ENCODE results near the gene POLD2.

Gene POLD2

DNA sequence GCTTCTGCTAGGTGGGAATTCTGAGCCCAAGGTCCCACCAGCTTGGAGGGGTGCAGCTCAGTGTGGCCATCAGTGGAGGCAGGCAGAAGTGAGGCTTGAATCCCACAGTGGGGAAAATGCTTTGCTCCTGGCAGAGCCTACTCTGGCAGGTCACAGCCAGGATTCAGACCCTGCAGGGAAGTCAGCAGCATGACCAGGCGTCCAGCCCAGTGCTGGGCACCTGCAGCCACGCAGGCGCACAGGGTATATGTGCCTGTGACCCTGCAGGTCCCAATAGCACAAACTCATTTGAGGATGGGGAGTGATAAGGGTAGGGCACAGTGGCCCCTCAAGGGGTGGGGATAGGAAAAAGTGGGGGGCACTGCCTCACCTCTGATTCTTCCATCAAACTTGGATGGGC is 27.6 kb downstream of the POLD2 start:
- TF ChIP-seq POLR2AphosphoS5 (IDR thresholded peaks at IDR 0.05; ENCODE audit: low read depth, low read length) (no peak), FOXP2 (optimal IDR thresholded peaks at IDR 0.05; ENCODE audit: borderline replicate concordance, extremely low read depth, extremely low read length, insufficient read depth) (no peak), SIN3A (IDR thresholded peaks at IDR 0.05; ENCODE audit: borderline replicate concordance, insufficient read depth, low read length) (no peak), TAF1 (IDR thresholded peaks at IDR 0.05; ENCODE audit: borderline replicate concordance, insufficient read depth, low read length) (no peak)
- TF ChIP-seq, protein P1, sequence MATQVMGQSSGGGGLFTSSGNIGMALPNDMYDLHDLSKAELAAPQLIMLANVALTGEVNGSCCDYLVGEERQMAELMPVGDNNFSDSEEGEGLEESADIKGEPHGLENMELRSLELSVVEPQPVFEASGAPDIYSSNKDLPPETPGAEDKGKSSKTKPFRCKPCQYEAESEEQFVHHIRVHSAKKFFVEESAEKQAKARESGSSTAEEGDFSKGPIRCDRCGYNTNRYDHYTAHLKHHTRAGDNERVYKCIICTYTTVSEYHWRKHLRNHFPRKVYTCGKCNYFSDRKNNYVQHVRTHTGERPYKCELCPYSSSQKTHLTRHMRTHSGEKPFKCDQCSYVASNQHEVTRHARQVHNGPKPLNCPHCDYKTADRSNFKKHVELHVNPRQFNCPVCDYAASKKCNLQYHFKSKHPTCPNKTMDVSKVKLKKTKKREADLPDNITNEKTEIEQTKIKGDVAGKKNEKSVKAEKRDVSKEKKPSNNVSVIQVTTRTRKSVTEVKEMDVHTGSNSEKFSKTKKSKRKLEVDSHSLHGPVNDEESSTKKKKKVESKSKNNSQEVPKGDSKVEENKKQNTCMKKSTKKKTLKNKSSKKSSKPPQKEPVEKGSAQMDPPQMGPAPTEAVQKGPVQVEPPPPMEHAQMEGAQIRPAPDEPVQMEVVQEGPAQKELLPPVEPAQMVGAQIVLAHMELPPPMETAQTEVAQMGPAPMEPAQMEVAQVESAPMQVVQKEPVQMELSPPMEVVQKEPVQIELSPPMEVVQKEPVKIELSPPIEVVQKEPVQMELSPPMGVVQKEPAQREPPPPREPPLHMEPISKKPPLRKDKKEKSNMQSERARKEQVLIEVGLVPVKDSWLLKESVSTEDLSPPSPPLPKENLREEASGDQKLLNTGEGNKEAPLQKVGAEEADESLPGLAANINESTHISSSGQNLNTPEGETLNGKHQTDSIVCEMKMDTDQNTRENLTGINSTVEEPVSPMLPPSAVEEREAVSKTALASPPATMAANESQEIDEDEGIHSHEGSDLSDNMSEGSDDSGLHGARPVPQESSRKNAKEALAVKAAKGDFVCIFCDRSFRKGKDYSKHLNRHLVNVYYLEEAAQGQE (IDR thresholded peaks at IDR 0.05; ENCODE audit: insufficient read depth in 1 of 2, low read depth in 2 of 2, low read length in 2 of 2): no peak

DNA sequence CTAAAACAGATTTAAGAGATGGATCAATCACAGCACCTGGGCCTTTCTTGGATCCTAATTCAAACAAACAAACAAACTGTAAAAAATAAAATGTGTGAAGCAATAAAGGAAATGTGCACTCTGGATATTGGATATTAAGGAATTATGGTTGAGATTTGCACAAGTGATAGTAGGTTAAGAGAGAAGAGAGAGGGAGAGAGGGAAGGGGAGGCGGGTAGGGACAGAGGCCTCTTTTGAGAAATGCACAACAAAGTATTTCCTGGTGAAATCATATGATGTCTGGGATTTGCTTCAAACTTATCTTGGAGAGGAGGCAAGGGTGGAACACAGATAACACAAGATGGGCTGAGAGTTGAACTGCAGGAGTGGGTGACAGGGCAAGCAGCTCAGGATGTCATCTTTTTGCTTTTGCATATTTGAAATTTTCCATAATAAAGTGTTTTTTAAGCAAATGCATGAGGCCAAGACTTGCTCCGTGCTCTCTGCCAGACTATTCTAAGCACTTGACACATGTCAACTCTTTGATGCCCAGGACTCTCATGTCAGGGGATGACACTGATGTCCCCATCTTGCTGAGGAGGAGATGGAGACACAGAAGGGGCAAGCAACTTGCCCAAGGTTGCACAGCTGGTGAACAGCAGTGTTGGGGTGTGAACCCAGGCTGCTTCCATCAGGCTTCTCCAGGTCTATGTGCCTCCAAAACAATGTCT is 28.3 kb downstream of the POLD2 start:
- TF ChIP-seq FOXP2 (optimal IDR thresholded peaks at IDR 0.05; ENCODE audit: borderline replicate concordance, extremely low read depth, extremely low read length, insufficient read depth) (no peak), POLR2AphosphoS5 (IDR thresholded peaks at IDR 0.05; ENCODE audit: low read depth, low read length) (no peak), TAF1 (IDR thresholded peaks at IDR 0.05; ENCODE audit: borderline replicate concordance, insufficient read depth, low read length) (no peak), SIN3A (IDR thresholded peaks at IDR 0.05; ENCODE audit: borderline replicate concordance, insufficient read depth, low read length) (no peak)
- TF ChIP-seq, protein P1 (IDR thresholded peaks at IDR 0.05; ENCODE audit: insufficient read depth in 1 of 2, low read depth in 2 of 2, low read length in 2 of 2): no peak

GRCh38 chr7:44094365-44094764 is 29.0 kb downstream of the POLD2 start:
- no peak for TF ChIP-seq TAF1 (IDR thresholded peaks at IDR 0.05; ENCODE audit: borderline replicate concordance, insufficient read depth, low read length)
- TF ChIP-seq, protein P1 (IDR thresholded peaks at IDR 0.05; ENCODE audit: insufficient read depth in 1 of 2, low read depth in 2 of 2, low read length in 2 of 2): no peak
- no peak for TF ChIP-seq FOXP2 (optimal IDR thresholded peaks at IDR 0.05; ENCODE audit: borderline replicate concordance, extremely low read depth, extremely low read length, insufficient read depth)

GRCh38 chr7:44093102-44093641 is 30.2 kb downstream of the POLD2 start:
- TF ChIP-seq, protein P1 (IDR thresholded peaks at IDR 0.05; ENCODE audit: insufficient read depth in 1 of 2, low read depth in 2 of 2, low read length in 2 of 2): no peak
- TF ChIP-seq SIN3A (IDR thresholded peaks at IDR 0.05; ENCODE audit: borderline replicate concordance, insufficient read depth, low read length) (no peak), TAF1 (IDR thresholded peaks at IDR 0.05; ENCODE audit: borderline replicate concordance, insufficient read depth, low read length) (no peak), POLR2AphosphoS5 (IDR thresholded peaks at IDR 0.05; ENCODE audit: low read depth, low read length) (no peak), FOXP2 (optimal IDR thresholded peaks at IDR 0.05; ENCODE audit: borderline replicate concordance, extremely low read depth, extremely low read length, insufficient read depth) (no peak)
